HepG2 (cell line): ENCODE results near the gene SHANK2. TPM values are rescaled to one million over a fixed set of nuclear protein-coding genes. Genes with fewer than 3 reads are reported as not detected.
A peak's percentile ranks its signal among the peaks of the same experiment; 100 is the strongest.

Experiments used
- BCL6 ChIP-seq: IDR thresholded peaks from 2 replicates; pipeline ENCODE4 v1.6.1; 2016; ENCODE audit warnings: missing genetic modification reagents, missing compliant biosample characterization
- CREB1 ChIP-seq, 2 experiments: fragments of 450-650 bp in 1 of 2; IDR thresholded peaks; 2 replicates each; pipeline ENCODE4 v1.6.1; 2016 to 2017; ENCODE audit warnings: control low read depth in 1 of 2, mild to moderate bottlenecking in 1 of 2, missing compliant biosample characterization in 1 of 2, missing genetic modification characterization in 1 of 2
- DPF2 ChIP-seq: sonication (generic); formaldehyde crosslinking; IDR thresholded peaks from 2 replicates; pipeline ENCODE4 v1.4.0; 2020; ENCODE audit warnings: mild to moderate bottlenecking, low read depth, missing genetic modification reagents, borderline replicate concordance
- HNRNPL ChIP-seq: fragments of 200-400 bp; formaldehyde crosslinking; IDR thresholded peaks from 2 replicates; pipeline ENCODE4 v1.6.1; 2017; ENCODE audit warnings: mild to moderate bottlenecking, low read depth, low read length
- IRX3 ChIP-seq: sonication (generic); formaldehyde crosslinking; IDR thresholded peaks from 2 replicates; pipeline ENCODE4 v1.8.1; 2023; ENCODE audit warnings: mild to moderate bottlenecking, low read depth, missing genetic modification reagents, borderline replicate concordance
- ISL2 ChIP-seq: sonication (generic); formaldehyde crosslinking; IDR thresholded peaks from 2 replicates; pipeline ENCODE4 v1.5.0; 2020; ENCODE audit warnings: missing genetic modification reagents
- NFE2L1 ChIP-seq: sonication (generic); formaldehyde crosslinking; IDR thresholded peaks from 2 replicates; pipeline ENCODE4 v1.4.0; 2020; ENCODE audit warnings: missing genetic modification reagents, mild to moderate bottlenecking, borderline replicate concordance
- NR1H2 ChIP-seq: sonication (generic); formaldehyde crosslinking; IDR thresholded peaks from 2 replicates; pipeline ENCODE4 v1.8.1; 2022; ENCODE audit warnings: low read depth, missing genetic modification reagents, borderline replicate concordance
- PHF20 ChIP-seq: sonication (generic); formaldehyde crosslinking; IDR thresholded peaks from 2 replicates; pipeline ENCODE4 v1.5.0; 2020; ENCODE audit warnings: mild to moderate bottlenecking, missing genetic modification reagents
- RAD21 ChIP-seq: fragments of 450-650 bp; formaldehyde crosslinking; IDR thresholded peaks from 2 replicates; pipeline ENCODE4 v1.5.0; 2020; ENCODE audit warnings: mild to moderate bottlenecking
- RFX1 ChIP-seq: fragments of 450-650 bp; IDR thresholded peaks from 2 replicates; pipeline ENCODE4 v1.6.1; 2017
- SIN3A ChIP-seq: IDR thresholded peaks from 2 replicates; pipeline ENCODE4 v1.6.1; 2011; ENCODE audit warnings: low read depth, mild to moderate bottlenecking, control low read depth, low read length, borderline replicate concordance
- SP5 ChIP-seq: IDR thresholded peaks from 2 replicates; pipeline ENCODE4 v1.6.1; 2016; ENCODE audit warnings: low read depth, borderline replicate concordance
- SRSF1 ChIP-seq: fragments of 200-400 bp; formaldehyde crosslinking; optimal IDR thresholded peaks from 2 replicates; pipeline ENCODE3; 2017; ENCODE audit warnings: mild to moderate bottlenecking, low read depth, low read length, moderate library complexity
- ZNF674 ChIP-seq: sonication (generic); formaldehyde crosslinking; IDR thresholded peaks from 2 replicates; pipeline ENCODE4 v1.5.0; 2020; ENCODE audit warnings: low read depth, mild to moderate bottlenecking, missing genetic modification reagents
- ZNF761 ChIP-seq: sonication (generic); formaldehyde crosslinking; conservative IDR thresholded peaks from 2 replicates; pipeline ENCODE4 v1.4.0; 2020; ENCODE audit warnings: mild to moderate bottlenecking, missing genetic modification reagents
- polyA plus RNA-seq, 8 experiments: library from polyadenylated mRNA; depleted of rRNA in 3 of 8; stranded (reverse) in 7 of 8; unstranded in 1 of 8; fragments of >200 nt; fragmentation: Illumina TruSeq in 4 of 8; extraction: Trizol in 4 of 8; gene quantifications; 2 replicates each; pipeline versions ENCODE4 v1.2.1 to v1.2.3, GENCODE V29; 2011 to 2016; ENCODE audit warnings: low read depth in 4 of 8, missing spikeins in 1 of 8, mixed read lengths in 1 of 8; ENCODE audit not compliant: insufficient read depth in 1 of 8
- total RNA-seq, 5 experiments: library from RNA; depleted of rRNA; stranded (reverse); fragments of >200 nt; fragmentation: Illumina TruSeq; extraction: Trizol; gene quantifications; 2 replicates each; pipeline ENCODE4 v1.2.3, GENCODE V29; 2016; ENCODE audit warnings: low read depth in 1 of 5
- TF ChIP-seq, protein P1 (sequence below): sonication (generic); formaldehyde crosslinking; IDR thresholded peaks from 2 replicates; pipeline ENCODE4 v1.4.0; 2020; ENCODE audit warnings: missing genetic modification reagents
- TF ChIP-seq, protein P2 (sequence below): sonication (generic); formaldehyde crosslinking; IDR thresholded peaks from 2 replicates; pipeline ENCODE4 v1.4.0; 2020; ENCODE audit warnings: missing genetic modification reagents, mild to moderate bottlenecking, borderline replicate concordance
- TF ChIP-seq, protein P3 (sequence below): sonication (generic); formaldehyde crosslinking; IDR thresholded peaks from 2 replicates; pipeline ENCODE4 v1.5.0; 2020; ENCODE audit warnings: mild to moderate bottlenecking, missing genetic modification reagents
- TF ChIP-seq, protein P4 (sequence below): sonication (generic); formaldehyde crosslinking; conservative IDR thresholded peaks from 2 replicates; pipeline ENCODE4 v1.8.1; 2023; ENCODE audit warnings: missing genetic modification reagents

Gene SHANK2
- total and polyA plus RNA-seq, 2 of the 13 experiments (the other 11 are each of a cell fraction or from before 2014, with no cell fraction given) = 10.2 to 13.0 TPM

DNA sequence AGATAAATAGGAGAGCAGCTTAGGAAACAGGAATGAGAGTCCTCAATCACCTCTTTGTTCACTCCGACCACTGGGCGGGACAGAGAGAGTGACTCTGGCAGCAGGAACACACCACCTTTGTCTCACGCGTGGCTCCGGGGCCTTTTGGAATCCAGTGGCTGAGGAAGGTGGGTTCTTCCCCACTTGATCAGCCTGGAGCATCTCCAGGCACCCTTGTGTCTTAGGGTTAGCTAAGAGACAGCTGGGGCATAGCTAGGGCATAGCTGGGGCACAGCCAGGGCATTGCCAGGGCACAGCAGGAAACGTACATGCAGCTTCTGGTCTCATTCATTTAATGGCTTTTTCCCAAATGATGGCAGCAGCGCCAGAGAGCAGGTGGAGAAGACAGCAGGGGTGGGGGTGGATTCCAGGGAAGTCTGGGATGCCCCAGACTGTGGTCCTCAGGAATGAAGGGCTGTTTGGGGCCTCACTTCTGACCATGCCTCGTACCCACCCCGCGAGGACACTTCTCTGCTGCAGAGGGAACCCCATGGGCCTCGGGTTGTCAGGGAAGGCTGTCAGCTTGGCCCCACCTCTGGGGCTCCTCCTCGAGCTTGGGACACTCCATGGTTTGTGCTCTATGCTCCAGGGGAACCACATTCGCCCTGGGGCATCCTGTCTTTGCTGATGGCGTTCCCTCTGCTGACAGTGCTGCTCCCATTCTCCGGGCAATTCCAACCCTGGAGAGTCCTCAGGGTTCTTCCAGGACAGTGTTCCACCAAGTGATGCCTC lies 30.4 kb upstream of the SHANK2 start (continued):
- TF ChIP-seq NFE2L1 (CRISPR knock-in tag) = no peak
- TF ChIP-seq ZNF674 (CRISPR knock-in tag) = no peak
- TF ChIP-seq, protein P1, sequence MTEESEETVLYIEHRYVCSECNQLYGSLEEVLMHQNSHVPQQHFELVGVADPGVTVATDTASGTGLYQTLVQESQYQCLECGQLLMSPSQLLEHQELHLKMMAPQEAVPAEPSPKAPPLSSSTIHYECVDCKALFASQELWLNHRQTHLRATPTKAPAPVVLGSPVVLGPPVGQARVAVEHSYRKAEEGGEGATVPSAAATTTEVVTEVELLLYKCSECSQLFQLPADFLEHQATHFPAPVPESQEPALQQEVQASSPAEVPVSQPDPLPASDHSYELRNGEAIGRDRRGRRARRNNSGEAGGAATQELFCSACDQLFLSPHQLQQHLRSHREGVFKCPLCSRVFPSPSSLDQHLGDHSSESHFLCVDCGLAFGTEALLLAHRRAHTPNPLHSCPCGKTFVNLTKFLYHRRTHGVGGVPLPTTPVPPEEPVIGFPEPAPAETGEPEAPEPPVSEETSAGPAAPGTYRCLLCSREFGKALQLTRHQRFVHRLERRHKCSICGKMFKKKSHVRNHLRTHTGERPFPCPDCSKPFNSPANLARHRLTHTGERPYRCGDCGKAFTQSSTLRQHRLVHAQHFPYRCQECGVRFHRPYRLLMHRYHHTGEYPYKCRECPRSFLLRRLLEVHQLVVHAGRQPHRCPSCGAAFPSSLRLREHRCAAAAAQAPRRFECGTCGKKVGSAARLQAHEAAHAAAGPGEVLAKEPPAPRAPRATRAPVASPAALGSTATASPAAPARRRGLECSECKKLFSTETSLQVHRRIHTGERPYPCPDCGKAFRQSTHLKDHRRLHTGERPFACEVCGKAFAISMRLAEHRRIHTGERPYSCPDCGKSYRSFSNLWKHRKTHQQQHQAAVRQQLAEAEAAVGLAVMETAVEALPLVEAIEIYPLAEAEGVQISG (CRISPR knock-in tag) = no peak
- no peak for TF ChIP-seq ISL2 (CRISPR knock-in tag)
- TF ChIP-seq, protein P2, sequence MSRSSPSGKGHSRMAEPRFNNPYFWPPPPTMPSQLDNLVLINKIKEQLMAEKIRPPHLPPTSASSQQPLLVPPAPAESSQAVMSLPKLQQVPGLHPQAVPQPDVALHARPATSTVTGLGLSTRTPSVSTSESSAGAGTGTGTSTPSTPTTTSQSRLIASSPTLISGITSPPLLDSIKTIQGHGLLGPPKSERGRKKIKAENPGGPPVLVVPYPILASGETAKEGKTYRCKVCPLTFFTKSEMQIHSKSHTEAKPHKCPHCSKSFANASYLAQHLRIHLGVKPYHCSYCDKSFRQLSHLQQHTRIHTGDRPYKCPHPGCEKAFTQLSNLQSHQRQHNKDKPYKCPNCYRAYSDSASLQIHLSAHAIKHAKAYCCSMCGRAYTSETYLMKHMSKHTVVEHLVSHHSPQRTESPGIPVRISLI (CRISPR knock-in tag) = no peak
- TF ChIP-seq BCL6 (CRISPR knock-in tag) = peak; percentile 28; the same call in 1 of the 2 replicates
- TF ChIP-seq, protein P3, sequence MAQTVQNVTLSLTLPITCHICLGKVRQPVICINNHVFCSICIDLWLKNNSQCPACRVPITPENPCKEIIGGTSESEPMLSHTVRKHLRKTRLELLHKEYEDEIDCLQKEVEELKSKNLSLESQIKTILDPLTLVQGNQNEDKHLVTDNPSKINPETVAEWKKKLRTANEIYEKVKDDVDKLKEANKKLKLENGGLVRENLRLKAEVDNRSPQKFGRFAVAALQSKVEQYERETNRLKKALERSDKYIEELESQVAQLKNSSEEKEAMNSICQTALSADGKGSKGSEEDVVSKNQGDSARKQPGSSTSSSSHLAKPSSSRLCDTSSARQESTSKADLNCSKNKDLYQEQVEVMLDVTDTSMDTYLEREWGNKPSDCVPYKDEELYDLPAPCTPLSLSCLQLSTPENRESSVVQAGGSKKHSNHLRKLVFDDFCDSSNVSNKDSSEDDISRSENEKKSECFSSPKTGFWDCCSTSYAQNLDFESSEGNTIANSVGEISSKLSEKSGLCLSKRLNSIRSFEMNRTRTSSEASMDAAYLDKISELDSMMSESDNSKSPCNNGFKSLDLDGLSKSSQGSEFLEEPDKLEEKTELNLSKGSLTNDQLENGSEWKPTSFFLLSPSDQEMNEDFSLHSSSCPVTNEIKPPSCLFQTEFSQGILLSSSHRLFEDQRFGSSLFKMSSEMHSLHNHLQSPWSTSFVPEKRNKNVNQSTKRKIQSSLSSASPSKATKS (CRISPR knock-in tag) = no peak
- no peak for TF ChIP-seq RFX1
- TF ChIP-seq RAD21 (CRISPR knock-in tag) = no peak
- TF ChIP-seq SRSF1 = peak; percentile 41
- TF ChIP-seq NR1H2 = no peak
- no peak for TF ChIP-seq SIN3A
- no peak for TF ChIP-seq ZNF761 (CRISPR knock-in tag)
- no peak for TF ChIP-seq CREB1 (IDR thresholded peaks at IDR 0.05)
- 0 out of 2 replicates have a peak, but pooled peaks have one; percentile 33 for TF ChIP-seq CREB1 (CRISPR knock-in tag; IDR thresholded peaks at IDR 0.05)
- TF ChIP-seq, protein P4, sequence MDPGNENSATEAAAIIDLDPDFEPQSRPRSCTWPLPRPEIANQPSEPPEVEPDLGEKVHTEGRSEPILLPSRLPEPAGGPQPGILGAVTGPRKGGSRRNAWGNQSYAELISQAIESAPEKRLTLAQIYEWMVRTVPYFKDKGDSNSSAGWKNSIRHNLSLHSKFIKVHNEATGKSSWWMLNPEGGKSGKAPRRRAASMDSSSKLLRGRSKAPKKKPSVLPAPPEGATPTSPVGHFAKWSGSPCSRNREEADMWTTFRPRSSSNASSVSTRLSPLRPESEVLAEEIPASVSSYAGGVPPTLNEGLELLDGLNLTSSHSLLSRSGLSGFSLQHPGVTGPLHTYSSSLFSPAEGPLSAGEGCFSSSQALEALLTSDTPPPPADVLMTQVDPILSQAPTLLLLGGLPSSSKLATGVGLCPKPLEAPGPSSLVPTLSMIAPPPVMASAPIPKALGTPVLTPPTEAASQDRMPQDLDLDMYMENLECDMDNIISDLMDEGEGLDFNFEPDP = no peak
- 0 out of 2 replicates have a peak, but pooled peaks have one; percentile 40 for TF ChIP-seq DPF2
- TF ChIP-seq PHF20 (CRISPR knock-in tag) = no peak
- TF ChIP-seq IRX3 (CRISPR knock-in tag) = no peak
- TF ChIP-seq SP5 (CRISPR knock-in tag) = peak; percentile 88
- TF ChIP-seq HNRNPL = peak; percentile 94
